DND-41 (cell line): ENCODE data around the gene CDK5.

ENCODE experiments used
- EZH2 ChIP-seq: IDR thresholded peaks from 3 replicates; pipeline ENCODE4 v1.6.1; 2012; ENCODE audit warnings: borderline replicate concordance, low read depth, mild to moderate bottlenecking, moderate library complexity, low read length, inconsistent platforms; ENCODE audit not compliant: severe bottlenecking
- TF ChIP-seq, protein P1 (sequence below): IDR thresholded peaks from 2 replicates; pipeline ENCODE4 v1.5.1; 2012; ENCODE audit warnings: borderline replicate concordance, low read length, moderate library complexity, mild to moderate bottlenecking; ENCODE audit not compliant: poor library complexity, severe bottlenecking; ENCODE audit errors: extremely low read depth

GRCh38 chr7:151048911-151049463 lies 8.7 kb downstream of the CDK5 start:
- TF ChIP-seq, protein P1, sequence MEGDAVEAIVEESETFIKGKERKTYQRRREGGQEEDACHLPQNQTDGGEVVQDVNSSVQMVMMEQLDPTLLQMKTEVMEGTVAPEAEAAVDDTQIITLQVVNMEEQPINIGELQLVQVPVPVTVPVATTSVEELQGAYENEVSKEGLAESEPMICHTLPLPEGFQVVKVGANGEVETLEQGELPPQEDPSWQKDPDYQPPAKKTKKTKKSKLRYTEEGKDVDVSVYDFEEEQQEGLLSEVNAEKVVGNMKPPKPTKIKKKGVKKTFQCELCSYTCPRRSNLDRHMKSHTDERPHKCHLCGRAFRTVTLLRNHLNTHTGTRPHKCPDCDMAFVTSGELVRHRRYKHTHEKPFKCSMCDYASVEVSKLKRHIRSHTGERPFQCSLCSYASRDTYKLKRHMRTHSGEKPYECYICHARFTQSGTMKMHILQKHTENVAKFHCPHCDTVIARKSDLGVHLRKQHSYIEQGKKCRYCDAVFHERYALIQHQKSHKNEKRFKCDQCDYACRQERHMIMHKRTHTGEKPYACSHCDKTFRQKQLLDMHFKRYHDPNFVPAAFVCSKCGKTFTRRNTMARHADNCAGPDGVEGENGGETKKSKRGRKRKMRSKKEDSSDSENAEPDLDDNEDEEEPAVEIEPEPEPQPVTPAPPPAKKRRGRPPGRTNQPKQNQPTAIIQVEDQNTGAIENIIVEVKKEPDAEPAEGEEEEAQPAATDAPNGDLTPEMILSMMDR = no peak
- no peak for TF ChIP-seq EZH2
